Urinary bladder (tissue), 4 donors: Measurements from ENCODE around the gene LACRT. TPM values are rescaled to one million over a fixed set of nuclear protein-coding genes. Genes with fewer than 3 reads are reported as not detected.
"Not testable (repeated sequence)": the region's sequence is repeated elsewhere in the genome, so short reads cannot be mapped to it uniquely, and the experiment has no call there.

Source experiments
- DNase-seq: peaks from one replicate; pipeline ENCODE4 v3.0.0-alpha.2; 2015; ENCODE audit errors: extremely low spot score
- H3K27ac ChIP-seq: one replicate; pipeline ENCODE4 v1.5.1; 2013; ENCODE audit warnings: low read depth, mild to moderate bottlenecking, moderate library complexity
- H3K36me3 ChIP-seq: one replicate; pipeline ENCODE4 v1.6.1; 2013; ENCODE audit warnings: mild to moderate bottlenecking, moderate library complexity; ENCODE audit not compliant: insufficient read depth
- H3K4me1 ChIP-seq: one replicate; pipeline ENCODE4 v1.6.1; 2013; ENCODE audit warnings: mild to moderate bottlenecking, moderate library complexity; ENCODE audit not compliant: insufficient read depth
- H3K4me3 ChIP-seq: one replicate; pipeline ENCODE4 v1.5.1; 2013; ENCODE audit warnings: low read depth, low read length
- WGBS: extraction: QIAGEN DNeasy Blood & Tissue Kit; methylation state at CpG from one replicate; pipeline ENCODE4 v1.1.7; 2013; 5-methylcytosine and 5-hydroxymethylcytosine counted together
- polyA plus RNA-seq: library from polyadenylated mRNA; stranded (reverse); fragments of 200-250 nt; gene quantifications from one replicate; pipeline ENCODE4 v1.2.3, GENCODE V29; 2013
- total RNA-seq: library from RNA; depleted of rRNA; stranded (reverse); fragments of >200 nt; gene quantifications from one replicate; pipeline ENCODE4 v1.2.3, GENCODE V29; 2014
- donor health status: healthy with polysubstance abuse.
- donor health status: healthy.

LACRT gene
- total RNA-seq (not detected), polyA plus RNA-seq (not detected)

GRCh38 chr12:54634795-54635194 lies at the start of gene LACRT:
Gene LACRT, minus strand, starts transcription at chr12:54634895. Its CDS starts 54 bp downstream, at chr12:54634841.
- no peak within 1 kb of the TSS for H3K27ac ChIP-seq
- H3K4me1 ChIP-seq: no peaks in the 10 kb centered on the region
- 82% methylated on average over 2 of the region's 2 CpGs for WGBS
- H3K36me3 ChIP-seq: no peaks in the 10 kb centered on the region
- DNase-seq: no peak
- no peak within 1 kb of the TSS for H3K4me3 ChIP-seq

DNA sequence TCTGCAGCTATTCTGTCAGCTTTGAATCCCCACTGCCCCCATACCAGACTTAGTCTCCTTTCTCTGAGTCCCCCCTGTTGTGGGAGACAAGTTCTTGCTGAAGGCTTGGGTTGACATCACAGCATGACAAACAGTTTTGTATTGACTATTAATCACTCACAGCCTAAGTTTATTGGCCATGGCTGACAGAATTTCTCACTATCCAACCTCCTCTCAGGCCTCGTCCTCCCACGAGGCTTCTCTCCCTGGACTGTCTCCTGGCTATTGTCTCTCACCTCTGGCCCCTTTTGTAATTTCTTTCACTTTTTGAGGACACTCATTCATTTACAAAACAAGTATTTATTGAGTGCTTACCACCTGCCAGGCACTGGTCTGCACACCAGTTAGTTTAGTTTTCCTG lies 48.7 kb upstream of the LACRT start:
- Histone ChIP-seq H3K4me3 (no peak overlapping the region), H3K27ac (no peak overlapping the region)
- 36% methylated on average over 2 of the region's 2 CpGs for WGBS

DNA sequence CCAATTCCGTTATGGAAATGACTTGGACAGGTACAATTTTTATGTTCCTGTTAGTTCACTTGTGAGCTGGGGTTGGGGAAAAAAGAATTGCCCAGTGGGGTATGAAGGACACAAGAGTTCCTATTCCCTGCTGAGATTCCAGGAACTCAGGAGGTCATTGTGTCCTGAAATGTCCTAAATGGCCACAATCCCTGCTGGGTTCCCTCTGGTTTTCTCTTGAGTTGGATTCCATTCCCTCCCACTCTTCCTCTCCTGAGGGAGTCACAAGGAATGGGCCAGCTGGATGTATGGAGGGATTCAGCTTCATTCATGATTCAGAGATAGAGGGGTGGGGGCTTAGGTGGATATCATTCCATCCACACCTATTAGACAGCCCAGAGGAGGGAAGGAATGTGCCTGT lies 48.0 kb upstream of the LACRT start:
- Histone ChIP-seq H3K27ac (no peak overlapping the region), H3K4me1 (no peaks in the 10 kb centered on the region)
- 80% methylated on average over 1 of the region's 1 CpG for WGBS

More for the DNA sequence above, 48.7 kb upstream of the LACRT start:
- DNase-seq: no peak
- Histone ChIP-seq H3K4me1 (no peaks in the 10 kb centered on the region), H3K36me3 (no peaks in the 10 kb centered on the region)

GRCh38 chr12:54680374-54680773 lies 45.7 kb upstream of the LACRT start:
- 48% methylated on average over 3 of the region's 3 CpGs for WGBS
- Histone ChIP-seq H3K27ac (no peak overlapping the region), H3K36me3 (no peaks in the 10 kb centered on the region), H3K4me1 (no peaks in the 10 kb centered on the region), H3K4me3 (no peak overlapping the region)
- no peak for DNase-seq

More for the DNA sequence above, 48.0 kb upstream of the LACRT start:
- DNase-seq: no peak
- no peaks in the 10 kb centered on the region for H3K36me3 ChIP-seq
- H3K4me3 ChIP-seq: no peak overlapping the region

DNA sequence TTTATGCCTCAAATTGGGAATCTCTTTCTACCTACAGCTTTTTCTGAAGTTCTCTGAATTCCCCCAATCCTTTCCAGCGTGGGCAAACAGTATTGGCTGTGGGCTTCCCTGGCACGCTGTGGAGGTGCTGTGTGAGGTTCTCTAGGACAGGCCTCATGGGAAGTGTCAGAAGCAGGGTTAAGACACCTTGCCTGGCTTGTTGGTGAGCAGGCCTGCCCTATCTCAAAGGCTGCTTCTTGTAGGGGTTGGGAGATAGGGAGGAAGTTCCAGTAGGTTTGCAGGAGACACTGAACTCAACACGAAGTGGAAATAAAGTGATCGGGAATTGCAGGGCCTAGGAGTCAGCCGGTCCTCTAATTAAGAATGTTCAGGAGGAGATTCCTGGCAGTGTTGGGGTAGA lies 43.4 kb upstream of the LACRT start:
- WGBS: 78% methylated on average over 5 of the region's 5 CpGs
- no peak overlapping the region for H3K27ac ChIP-seq
- no peak for DNase-seq

DNA sequence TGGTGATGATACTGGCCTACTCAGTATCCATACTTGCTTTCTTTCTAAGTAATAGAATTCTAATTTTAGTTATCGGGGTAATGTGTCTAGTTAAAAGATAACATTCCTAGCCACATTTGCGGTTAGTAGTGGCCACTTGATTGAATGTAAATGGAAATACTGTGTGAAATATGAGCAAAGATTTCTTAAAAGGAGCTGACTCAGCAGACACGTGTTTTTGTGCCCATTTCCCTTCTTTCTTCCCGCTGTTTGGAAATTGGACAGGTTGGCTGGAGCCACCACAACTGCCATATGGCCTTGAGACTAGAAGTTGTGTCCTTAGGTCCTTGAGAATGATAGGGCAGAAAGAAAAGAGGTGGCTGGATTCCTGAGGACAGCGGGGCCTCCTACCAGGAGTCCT lies 33.2 kb upstream of the LACRT start:
- no peak for DNase-seq
- no peak overlapping the region for H3K4me3 ChIP-seq
- no peaks in the 10 kb centered on the region for H3K36me3 ChIP-seq
- no peak overlapping the region for H3K27ac ChIP-seq
- WGBS: 88% methylated on average over 5 of the region's 5 CpGs
- no peaks in the 10 kb centered on the region for H3K4me1 ChIP-seq

More for the DNA sequence above, 43.4 kb upstream of the LACRT start:
- H3K36me3 ChIP-seq: no peaks in the 10 kb centered on the region
- H3K4me3 ChIP-seq: no peak overlapping the region
- H3K4me1 ChIP-seq: no peaks in the 10 kb centered on the region

DNA sequence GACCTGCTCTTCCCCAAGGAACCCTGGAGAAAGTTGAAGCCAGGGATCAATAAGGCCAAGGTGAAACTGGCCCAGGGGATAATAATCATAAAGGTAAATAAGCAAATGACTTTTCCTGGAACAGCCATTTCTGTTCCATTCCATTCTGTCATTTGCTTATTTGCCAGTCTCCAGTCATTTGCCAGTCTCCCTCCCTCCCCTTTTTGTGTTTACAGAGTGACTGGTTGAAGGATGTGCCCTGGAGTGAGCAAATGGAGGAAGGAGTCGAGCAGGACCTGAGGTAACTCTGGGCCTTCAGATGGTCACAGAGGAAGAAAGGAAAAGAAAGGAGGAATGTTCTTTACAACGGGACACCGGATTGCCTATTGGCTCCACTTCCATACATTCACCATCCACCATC lies 31.3 kb upstream of the LACRT start:
- 80% methylated on average over 3 of the region's 3 CpGs for WGBS
- no peak for DNase-seq
- H3K4me3 ChIP-seq: no peak overlapping the region

GRCh38 chr12:54665022-54665635 lies 30.4 kb upstream of the LACRT start:
- 69% methylated on average over 3 of the region's 3 CpGs for WGBS
- not testable (repeated sequence) for H3K36me3 ChIP-seq, H3K4me1 ChIP-seq, H3K27ac ChIP-seq, DNase-seq, H3K4me3 ChIP-seq

More for the DNA sequence above, 31.3 kb upstream of the LACRT start:
- no peaks in the 10 kb centered on the region for H3K36me3 ChIP-seq
- H3K4me1 ChIP-seq: no peaks in the 10 kb centered on the region
- no peak overlapping the region for H3K27ac ChIP-seq

DNA sequence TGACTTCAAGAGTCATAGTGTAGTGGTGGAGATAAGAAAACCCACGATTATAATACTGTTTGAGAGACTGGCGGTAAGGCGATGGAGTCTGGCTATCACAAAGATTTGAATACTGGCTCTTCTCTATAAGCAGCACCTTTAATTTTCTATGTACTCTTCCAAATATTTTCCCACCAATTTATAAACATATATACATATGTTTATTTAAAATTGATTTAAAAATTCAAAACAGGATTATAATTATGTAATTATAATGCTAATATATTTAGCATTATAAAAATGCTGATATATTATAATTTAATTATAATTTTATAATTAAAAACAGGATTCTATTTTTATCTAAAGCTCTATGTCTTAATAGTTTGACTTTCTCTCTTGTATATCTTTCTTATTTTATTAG lies 28.9 kb upstream of the LACRT start:
- DNase-seq: no peak
- no peak overlapping the region for H3K4me3 ChIP-seq
- H3K27ac ChIP-seq: no peak overlapping the region
- 82% methylated on average over 3 of the region's 3 CpGs for WGBS
- H3K4me1 ChIP-seq: no peaks in the 10 kb centered on the region
- H3K36me3 ChIP-seq: no peaks in the 10 kb centered on the region

DNA sequence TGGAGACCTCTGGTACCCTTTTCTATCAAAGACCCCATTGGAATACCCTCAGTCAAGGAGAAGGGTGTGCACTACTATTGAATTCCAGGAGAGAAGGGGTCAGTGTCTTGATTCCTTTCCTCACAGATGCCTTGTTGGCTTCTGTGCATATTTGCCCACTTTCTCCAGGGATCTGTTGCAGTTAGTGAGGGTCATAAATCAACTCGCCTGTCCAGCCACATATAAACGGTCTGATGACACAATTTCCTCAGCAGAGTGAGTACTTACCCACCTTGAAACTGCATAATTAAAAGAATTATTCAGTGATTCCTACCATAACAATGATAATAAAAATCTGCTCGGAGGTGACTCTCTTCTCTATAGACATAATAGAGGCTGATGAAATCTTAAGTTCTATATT lies 27.3 kb upstream of the LACRT start:
- no peak overlapping the region for H3K27ac ChIP-seq
- DNase-seq: no peak

DNA sequence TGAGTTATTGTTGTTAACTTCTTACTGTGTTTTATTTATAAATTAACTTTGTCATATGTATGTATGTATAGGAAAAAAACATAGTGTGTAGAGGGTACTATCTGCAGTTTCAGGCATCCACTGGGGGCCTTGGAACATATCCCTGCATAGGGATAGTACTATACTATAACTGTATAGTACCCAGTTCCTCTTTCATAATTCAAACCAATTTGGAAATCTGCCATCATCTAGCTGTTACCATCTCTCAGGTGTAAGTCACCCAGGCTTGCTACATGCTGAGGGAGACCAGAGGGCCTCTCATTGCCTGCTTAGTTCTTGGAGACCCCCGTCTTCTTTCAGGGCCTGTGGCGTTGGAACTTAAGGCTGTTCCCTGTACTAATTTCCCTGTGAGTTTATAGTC lies 26.4 kb upstream of the LACRT start:
- 47% methylated on average over 2 of the region's 2 CpGs for WGBS
- no peak overlapping the region for H3K4me3 ChIP-seq

More for the DNA sequence above, 27.3 kb upstream of the LACRT start:
- Histone ChIP-seq H3K4me1 (no peaks in the 10 kb centered on the region), H3K4me3 (no peak overlapping the region), H3K36me3 (no peaks in the 10 kb centered on the region)
- 61% methylated on average over 3 of the region's 3 CpGs for WGBS

GRCh38 chr12:54660320-54660962 lies 25.7 kb upstream of the LACRT start:
- no peak overlapping the region for H3K4me3 ChIP-seq
- H3K36me3 ChIP-seq: no peaks in the 10 kb centered on the region
- no peak overlapping the region for H3K27ac ChIP-seq
- H3K4me1 ChIP-seq: no peaks in the 10 kb centered on the region
- WGBS: 91% methylated on average over 10 of the region's 10 CpGs
- no peak for DNase-seq

More for the DNA sequence above, 26.4 kb upstream of the LACRT start:
- no peaks in the 10 kb centered on the region for H3K36me3 ChIP-seq
- DNase-seq: no peak
- no peaks in the 10 kb centered on the region for H3K4me1 ChIP-seq
- H3K27ac ChIP-seq: no peak overlapping the region

DNA sequence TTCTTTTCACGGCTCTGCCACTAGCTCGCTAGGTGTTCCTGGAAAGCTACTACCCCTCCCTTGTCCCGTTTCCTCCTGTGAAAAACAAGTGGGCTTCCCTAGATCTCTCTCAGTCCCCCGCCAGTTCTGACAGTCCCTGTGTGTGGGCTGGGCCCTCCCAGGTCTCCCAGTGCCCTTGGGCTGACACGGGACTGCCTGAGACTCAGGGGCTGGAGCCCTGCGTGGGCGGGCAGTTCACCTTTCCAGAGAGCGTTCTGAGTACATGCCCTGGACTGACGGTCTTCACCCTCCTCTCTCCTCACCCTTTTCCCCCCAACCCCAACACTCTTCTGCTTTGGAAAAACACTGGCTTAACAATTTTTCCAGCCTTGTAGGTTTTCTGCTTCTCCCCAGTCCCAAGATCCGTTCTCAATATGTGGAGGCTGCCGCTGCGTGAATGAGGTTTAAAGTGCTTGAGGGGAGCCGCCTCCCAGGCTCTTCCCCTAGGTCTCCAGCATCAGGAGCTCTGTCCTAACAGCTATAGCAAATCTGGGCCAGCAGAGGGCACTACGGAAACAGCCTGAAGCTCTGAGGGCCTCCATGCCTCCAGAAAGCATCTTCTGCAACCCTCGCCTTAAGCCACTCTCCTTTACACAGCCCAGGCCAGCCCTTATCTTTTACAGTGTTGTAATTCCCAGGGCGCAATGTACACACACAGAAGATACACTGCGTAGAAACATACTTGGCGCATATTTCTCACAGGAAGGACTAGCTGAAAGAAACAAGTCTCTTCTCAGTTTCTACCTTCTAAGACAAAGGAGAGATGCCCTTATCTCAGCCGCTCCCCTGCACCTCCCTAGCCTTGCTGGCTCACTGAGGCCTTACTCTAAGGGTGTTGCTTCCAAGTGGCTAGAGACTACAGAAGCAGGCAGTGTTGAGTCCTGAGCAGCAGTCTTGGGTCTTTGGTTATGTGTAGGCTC lies 23.9 kb upstream of the LACRT start:
- Histone ChIP-seq H3K27ac (no peak overlapping the region), H3K36me3 (no peaks in the 10 kb centered on the region), H3K4me3 (no peak overlapping the region), H3K4me1 (no peaks in the 10 kb centered on the region)
- WGBS: 61% methylated on average over 19 of the region's 19 CpGs
- no peak for DNase-seq
